ENCODE measurements around the gene KCNH2. TPM values are rescaled to one million over a fixed set of nuclear protein-coding genes. Genes with fewer than 3 reads are reported as not detected.

KCNH2 gene
- total and polyA plus RNA-seq, 9 donors: 2.0 to 26.3 (median 6.7) TPM

DNA sequence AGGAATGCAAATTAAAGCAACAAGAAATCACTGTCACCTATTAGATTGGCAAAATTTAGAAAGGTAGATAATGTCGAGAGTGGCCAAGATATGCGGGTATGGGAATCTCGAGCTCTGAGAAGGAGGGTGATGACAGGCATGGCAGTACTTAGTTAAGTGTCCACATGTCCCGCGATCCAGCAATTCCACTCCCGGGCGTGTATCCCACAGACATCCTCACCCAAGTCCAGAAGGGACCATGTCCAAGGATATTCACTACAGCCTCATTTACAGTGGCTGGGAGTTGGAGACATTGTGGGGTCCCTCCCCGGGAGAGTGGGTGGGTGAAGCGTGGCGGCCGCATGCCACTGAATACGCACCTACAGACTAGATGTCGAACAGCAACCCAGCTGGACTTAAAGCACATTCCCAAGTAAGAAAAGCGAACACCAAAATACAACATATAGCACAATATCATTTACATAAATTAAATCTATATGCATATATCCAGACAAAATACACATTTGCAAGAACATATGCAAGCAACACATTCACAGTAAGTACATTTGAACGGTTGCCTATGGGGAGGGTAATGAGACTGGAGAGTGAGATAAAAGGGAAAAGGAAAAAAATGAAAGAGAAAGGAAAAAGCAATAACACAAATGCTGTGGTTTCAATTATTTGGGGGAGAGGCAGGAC is 9.9 kb downstream of the KCNH2 start:
- no peak overlapping the region for H3K27ac ChIP-seq
- H3K9me3 ChIP-seq: no peaks in the 10 kb centered on the region
- intact Hi-C loops (cut with DNase I): no loop called here
- H3K36me3 ChIP-seq: no peaks in the 10 kb centered on the region
- no peaks in the 10 kb centered on the region for H3K27me3 ChIP-seq
- TF ChIP-seq POLR2A (IDR thresholded peaks at IDR 0.05): no peak
- 79 to 84% (median 80%) methylated on average over 15 of the region's 15 CpGs for WGBS, 3 donors
- no peak overlapping the region for H3K4me3 ChIP-seq
- no peak for DNase-seq
- peaks cover 22% of the 10 kb centered on the region for H3K4me1 ChIP-seq (ENCODE audit: insufficient read depth)

DNA sequence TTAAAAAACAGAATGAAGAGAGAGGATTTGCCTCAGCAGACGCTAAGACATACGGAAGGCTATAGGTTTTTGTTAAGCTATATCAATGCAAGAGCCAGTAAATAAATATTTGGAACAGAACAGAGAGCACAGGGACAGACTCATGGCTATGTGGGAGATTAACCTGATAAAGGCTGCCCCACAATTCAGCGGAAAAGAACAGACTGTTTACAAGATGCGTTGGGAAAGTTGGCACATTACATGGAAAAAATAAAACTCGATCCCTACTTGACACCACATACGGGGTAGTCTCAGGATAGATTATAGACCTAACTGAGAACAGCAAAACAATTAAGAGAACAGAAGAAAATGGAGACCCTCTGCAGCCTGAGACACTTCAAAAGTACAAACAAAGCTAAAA is 10.8 kb downstream of the KCNH2 start:
- H3K4me3 ChIP-seq: no peak overlapping the region
- H3K27ac ChIP-seq: no peak overlapping the region
- intact Hi-C loops (cut with DNase I): no loop called here
- DNase-seq: no peak
- no peaks in the 10 kb centered on the region for H3K9me3 ChIP-seq
- no peaks in the 10 kb centered on the region for H3K36me3 ChIP-seq
- 61 to 67% (median 61%) methylated on average over 6 of the region's 6 CpGs for whole genome bisulfite sequencing, 3 donors
- H3K27me3 ChIP-seq: no peaks in the 10 kb centered on the region
- TF ChIP-seq EP300 (IDR thresholded peaks at IDR 0.05) (no peak), POLR2A (IDR thresholded peaks at IDR 0.05) (no peak)
- TF ChIP-seq, protein P1, sequence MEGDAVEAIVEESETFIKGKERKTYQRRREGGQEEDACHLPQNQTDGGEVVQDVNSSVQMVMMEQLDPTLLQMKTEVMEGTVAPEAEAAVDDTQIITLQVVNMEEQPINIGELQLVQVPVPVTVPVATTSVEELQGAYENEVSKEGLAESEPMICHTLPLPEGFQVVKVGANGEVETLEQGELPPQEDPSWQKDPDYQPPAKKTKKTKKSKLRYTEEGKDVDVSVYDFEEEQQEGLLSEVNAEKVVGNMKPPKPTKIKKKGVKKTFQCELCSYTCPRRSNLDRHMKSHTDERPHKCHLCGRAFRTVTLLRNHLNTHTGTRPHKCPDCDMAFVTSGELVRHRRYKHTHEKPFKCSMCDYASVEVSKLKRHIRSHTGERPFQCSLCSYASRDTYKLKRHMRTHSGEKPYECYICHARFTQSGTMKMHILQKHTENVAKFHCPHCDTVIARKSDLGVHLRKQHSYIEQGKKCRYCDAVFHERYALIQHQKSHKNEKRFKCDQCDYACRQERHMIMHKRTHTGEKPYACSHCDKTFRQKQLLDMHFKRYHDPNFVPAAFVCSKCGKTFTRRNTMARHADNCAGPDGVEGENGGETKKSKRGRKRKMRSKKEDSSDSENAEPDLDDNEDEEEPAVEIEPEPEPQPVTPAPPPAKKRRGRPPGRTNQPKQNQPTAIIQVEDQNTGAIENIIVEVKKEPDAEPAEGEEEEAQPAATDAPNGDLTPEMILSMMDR (IDR thresholded peaks at IDR 0.05): no peak
- H3K4me1 ChIP-seq (ENCODE audit: insufficient read depth): peaks cover 28% of the 10 kb centered on the region

DNA sequence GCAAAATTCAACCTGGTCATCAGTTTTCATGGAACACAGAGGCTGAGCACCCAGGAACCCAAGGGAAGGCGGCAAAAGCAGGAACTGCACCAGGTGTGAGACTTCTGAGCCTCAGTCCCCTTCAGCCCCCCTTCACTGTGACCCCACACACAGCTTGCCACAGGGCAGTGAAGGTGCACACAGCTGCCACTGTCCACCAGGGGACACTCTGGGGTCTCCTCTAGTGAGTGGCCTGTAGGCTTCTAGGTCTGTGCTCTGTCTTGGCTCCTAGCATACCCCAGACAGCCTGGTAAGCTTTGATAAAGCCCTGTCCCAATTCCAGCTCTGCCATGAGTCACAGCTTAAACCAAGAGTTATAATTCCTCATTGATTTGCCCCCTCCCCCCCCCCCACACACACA is 12.1 kb downstream of the KCNH2 start:
- 90 to 100% (median 100%) methylated on average over 1 of the region's 1 CpG for WGBS, 3 donors
- Histone ChIP-seq H3K4me1 (ENCODE audit: insufficient read depth) (peaks cover 25% of the 10 kb centered on the region), H3K9me3 (no peaks in the 10 kb centered on the region), H3K27me3 (no peaks in the 10 kb centered on the region), H3K36me3 (no peaks in the 10 kb centered on the region), H3K4me3 (no peak overlapping the region), H3K27ac (no peak overlapping the region)
- TF ChIP-seq EP300 (IDR thresholded peaks at IDR 0.05) (no peak), POLR2A (IDR thresholded peaks at IDR 0.05) (no peak)
- TF ChIP-seq, protein P1 (IDR thresholded peaks at IDR 0.05): no peak
- intact Hi-C loops (cut with DNase I): no loop called here
- no peak for DNase-seq

DNA sequence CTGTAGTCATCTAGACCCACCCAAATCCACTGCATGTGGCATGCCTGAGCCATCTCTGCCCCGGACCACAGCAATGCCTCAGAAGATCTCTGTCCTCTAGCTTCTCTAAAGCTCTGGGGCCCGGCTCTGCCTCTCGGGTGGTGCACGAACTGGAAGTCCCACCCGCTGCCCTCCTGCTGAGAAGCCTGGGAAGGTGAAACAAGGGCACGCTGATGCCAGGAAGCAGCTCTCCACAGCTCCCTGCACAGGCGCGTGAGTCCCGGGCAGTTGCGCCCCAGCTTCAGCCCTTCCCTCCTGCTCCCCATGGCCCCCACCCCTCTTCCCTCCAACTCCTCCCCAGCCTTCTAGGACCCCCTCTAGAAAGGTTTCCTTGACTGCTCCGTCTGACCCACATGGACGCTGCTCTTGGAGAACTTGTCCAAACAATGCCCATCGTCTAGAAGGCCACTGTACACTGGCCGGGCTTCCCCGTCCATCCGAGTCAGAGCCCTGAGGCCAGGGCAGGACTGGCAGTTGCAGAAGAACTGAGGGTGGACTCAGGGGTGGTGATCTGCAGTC is 12.8 kb downstream of the KCNH2 start:
- H3K4me1 ChIP-seq (ENCODE audit: insufficient read depth): peaks cover 18% of the 10 kb centered on the region
- no peaks in the 10 kb centered on the region for H3K36me3 ChIP-seq

More for the DNA sequence above, 12.8 kb downstream of the KCNH2 start:
- Histone ChIP-seq H3K27ac (no peak overlapping the region), H3K4me3 (no peak overlapping the region), H3K9me3 (no peaks in the 10 kb centered on the region), H3K27me3 (no peaks in the 10 kb centered on the region)
- DNase-seq: no peak
- TF ChIP-seq, protein P1 (IDR thresholded peaks at IDR 0.05): no peak
- intact Hi-C loops (cut with DNase I): no loop called here
- WGBS, 3 donors: 89 to 93% (median 90%) methylated on average over 16 of the region's 16 CpGs
